ENCODE results near the gene FBXO47. TPM values are rescaled to one million over a fixed set of nuclear protein-coding genes. Genes with fewer than 3 reads are reported as not detected.

Gene FBXO47
- total and polyA plus RNA-seq, 9 of the 15 experiments (the other 6 are each of a cell fraction or from before 2014, with no cell fraction given) = not detected

DNA sequence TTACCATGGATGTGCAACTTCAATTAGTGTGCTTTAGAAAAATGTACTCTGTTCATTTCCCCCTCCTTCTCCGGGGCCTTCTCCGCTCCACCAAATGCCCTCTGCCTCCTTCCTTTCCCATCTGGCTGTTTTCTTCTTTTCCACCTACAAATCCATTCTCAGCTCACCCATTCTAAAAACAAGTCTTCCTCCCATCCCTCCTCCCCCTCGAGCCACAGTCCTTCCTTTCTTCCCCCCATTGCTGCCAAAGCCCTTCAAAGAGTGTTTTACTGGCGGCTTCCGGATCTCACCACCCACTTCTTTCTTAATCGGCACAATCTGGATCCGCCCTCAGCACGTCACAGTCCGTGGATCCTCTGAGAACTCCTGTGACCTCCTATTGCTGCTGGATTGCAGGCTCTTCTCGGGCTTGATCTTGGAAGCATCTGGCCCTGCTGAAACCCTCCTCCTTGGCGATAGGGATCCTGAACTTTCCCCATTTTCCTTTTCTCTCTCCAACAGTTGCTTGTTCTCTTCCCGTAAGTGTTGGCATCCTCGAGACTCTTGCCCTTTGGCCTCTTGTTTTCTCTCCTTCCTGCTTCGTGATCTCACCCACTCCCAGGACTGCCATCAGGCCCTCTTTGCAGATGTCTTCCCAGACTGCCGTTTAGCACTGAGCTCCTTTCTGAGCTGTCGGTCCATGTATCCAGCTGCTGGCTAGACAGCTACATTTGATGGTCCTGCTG lies 36.0 kb upstream of the FBXO47 start (continued):
- TF ChIP-seq, protein P1, sequence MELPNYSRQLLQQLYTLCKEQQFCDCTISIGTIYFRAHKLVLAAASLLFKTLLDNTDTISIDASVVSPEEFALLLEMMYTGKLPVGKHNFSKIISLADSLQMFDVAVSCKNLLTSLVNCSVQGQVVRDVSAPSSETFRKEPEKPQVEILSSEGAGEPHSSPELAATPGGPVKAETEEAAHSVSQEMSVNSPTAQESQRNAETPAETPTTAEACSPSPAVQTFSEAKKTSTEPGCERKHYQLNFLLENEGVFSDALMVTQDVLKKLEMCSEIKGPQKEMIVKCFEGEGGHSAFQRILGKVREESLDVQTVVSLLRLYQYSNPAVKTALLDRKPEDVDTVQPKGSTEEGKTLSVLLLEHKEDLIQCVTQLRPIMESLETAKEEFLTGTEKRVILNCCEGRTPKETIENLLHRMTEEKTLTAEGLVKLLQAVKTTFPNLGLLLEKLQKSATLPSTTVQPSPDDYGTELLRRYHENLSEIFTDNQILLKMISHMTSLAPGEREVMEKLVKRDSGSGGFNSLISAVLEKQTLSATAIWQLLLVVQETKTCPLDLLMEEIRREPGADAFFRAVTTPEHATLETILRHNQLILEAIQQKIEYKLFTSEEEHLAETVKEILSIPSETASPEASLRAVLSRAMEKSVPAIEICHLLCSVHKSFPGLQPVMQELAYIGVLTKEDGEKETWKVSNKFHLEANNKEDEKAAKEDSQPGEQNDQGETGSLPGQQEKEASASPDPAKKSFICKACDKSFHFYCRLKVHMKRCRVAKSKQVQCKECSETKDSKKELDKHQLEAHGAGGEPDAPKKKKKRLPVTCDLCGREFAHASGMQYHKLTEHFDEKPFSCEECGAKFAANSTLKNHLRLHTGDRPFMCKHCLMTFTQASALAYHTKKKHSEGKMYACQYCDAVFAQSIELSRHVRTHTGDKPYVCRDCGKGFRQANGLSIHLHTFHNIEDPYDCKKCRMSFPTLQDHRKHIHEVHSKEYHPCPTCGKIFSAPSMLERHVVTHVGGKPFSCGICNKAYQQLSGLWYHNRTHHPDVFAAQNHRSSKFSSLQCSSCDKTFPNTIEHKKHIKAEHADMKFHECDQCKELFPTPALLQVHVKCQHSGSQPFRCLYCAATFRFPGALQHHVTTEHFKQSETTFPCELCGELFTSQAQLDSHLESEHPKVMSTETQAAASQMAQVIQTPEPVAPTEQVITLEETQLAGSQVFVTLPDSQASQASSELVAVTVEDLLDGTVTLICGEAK (IDR thresholded peaks at IDR 0.05) = peak; percentile 51; the same call in 1 of the 2 replicates
- TF ChIP-seq, protein P1 (CRISPR knock-in tag; IDR thresholded peaks at IDR 0.05) = no peak
- TF ChIP-seq PHF20 (IDR thresholded peaks at IDR 0.05; ENCODE audit: partially characterized antibody) (no peak), ELF1 (tag; IDR thresholded peaks at IDR 0.05) (peak; percentile 87), MTA1 (IDR thresholded peaks at IDR 0.05; ENCODE audit: borderline replicate concordance) (peak; percentile 58; the same call in 1 of the 2 replicates), CHD2 (IDR thresholded peaks at IDR 0.05; ENCODE audit: low read depth, low read length) (no peak), NELFE (IDR thresholded peaks at IDR 0.05; ENCODE audit: insufficient read depth, insufficient read length) (no peak), PML (IDR thresholded peaks at IDR 0.05; ENCODE audit: low read length) (no peak), ELF4 (CRISPR knock-in tag; IDR thresholded peaks at IDR 0.05) (peak; percentile 95), BRD9 (IDR thresholded peaks at IDR 0.05; ENCODE audit: low read depth, partially characterized antibody) (peak; percentile 89), HNRNPUL1 (IDR thresholded peaks at IDR 0.05; ENCODE audit: low read length) (no peak), EWSR1 (IDR thresholded peaks at IDR 0.05; ENCODE audit: borderline replicate concordance, low read depth, partially characterized antibody) (no peak)
- TF ChIP-seq, protein P2, sequence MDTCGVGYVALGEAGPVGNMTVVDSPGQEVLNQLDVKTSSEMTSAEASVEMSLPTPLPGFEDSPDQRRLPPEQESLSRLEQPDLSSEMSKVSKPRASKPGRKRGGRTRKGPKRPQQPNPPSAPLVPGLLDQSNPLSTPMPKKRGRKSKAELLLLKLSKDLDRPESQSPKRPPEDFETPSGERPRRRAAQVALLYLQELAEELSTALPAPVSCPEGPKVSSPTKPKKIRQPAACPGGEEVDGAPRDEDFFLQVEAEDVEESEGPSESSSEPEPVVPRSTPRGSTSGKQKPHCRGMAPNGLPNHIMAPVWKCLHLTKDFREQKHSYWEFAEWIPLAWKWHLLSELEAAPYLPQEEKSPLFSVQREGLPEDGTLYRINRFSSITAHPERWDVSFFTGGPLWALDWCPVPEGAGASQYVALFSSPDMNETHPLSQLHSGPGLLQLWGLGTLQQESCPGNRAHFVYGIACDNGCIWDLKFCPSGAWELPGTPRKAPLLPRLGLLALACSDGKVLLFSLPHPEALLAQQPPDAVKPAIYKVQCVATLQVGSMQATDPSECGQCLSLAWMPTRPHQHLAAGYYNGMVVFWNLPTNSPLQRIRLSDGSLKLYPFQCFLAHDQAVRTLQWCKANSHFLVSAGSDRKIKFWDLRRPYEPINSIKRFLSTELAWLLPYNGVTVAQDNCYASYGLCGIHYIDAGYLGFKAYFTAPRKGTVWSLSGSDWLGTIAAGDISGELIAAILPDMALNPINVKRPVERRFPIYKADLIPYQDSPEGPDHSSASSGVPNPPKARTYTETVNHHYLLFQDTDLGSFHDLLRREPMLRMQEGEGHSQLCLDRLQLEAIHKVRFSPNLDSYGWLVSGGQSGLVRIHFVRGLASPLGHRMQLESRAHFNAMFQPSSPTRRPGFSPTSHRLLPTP (IDR thresholded peaks at IDR 0.05; ENCODE audit: borderline replicate concordance, extremely low read depth, insufficient read length) = no peak
- TF ChIP-seq, protein P3, sequence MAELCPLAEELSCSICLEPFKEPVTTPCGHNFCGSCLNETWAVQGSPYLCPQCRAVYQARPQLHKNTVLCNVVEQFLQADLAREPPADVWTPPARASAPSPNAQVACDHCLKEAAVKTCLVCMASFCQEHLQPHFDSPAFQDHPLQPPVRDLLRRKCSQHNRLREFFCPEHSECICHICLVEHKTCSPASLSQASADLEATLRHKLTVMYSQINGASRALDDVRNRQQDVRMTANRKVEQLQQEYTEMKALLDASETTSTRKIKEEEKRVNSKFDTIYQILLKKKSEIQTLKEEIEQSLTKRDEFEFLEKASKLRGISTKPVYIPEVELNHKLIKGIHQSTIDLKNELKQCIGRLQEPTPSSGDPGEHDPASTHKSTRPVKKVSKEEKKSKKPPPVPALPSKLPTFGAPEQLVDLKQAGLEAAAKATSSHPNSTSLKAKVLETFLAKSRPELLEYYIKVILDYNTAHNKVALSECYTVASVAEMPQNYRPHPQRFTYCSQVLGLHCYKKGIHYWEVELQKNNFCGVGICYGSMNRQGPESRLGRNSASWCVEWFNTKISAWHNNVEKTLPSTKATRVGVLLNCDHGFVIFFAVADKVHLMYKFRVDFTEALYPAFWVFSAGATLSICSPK (IDR thresholded peaks at IDR 0.05; ENCODE audit: borderline replicate concordance) = 0 out of 2 replicates have a peak, but pooled peaks have one; percentile 31

Measured in K562 (cell line).